Putamen (tissue), 1 donor: ENCODE results near the gene ARHGAP26.
"Not testable (repeated sequence)": the region's sequence is repeated elsewhere in the genome, so short reads cannot be mapped to it uniquely, and the experiment has no call there.

Source experiments
- DNase-seq: peaks from one replicate; pipeline ENCODE4 v3.0.0-alpha.2; 2016; ENCODE audit warnings: low spot score

The ARHGAP26 gene

DNA sequence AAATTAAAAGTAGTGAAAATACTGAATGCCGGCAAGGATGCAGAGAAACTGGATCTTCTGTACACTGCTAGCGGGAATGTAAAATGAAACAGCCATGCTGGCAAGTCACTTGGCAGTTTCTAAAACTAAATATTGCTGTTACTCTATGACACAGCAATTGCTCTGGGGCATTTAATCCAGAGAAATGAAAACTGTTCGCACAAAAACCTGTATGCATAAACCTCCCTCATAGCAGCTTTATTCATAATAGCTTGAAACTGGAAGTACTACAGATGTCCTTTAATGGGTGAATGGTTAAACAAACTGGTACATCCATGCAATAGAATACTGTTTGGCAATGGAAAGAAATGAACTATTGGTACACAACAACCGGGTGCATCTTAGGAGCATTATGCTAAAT, 167.2 kb downstream of the ARHGAP26 start:
- no peak for DNase-seq

DNA sequence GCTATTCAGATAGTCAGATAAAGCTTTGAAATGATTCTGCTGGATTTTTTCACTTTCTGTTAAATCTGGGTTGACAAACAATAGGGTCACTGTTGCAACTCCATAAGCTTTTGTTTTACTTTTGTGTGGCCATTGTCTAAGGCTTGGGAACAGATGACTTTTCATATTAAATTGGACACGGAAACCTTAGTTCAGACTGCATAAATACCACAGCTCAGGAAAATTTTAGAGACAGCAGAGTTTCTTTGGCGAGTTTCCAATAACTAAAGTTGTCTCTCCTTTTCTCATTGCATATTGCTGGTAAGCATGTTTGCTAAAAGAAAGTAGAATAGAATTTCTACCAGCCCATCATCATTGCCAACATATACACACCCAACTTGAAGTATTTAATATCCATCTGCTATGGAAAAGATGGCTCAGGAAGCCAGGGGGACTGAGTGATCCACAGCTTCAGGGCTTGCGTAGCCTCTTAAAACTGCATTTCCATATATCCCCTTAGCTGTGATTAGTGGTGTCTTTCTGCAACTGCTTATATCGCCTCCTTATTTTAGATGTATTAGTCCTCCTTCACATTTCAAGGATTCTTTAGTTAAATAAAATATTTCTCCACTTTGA, 168.2 kb downstream of the ARHGAP26 start:
- no peak for DNase-seq

DNA sequence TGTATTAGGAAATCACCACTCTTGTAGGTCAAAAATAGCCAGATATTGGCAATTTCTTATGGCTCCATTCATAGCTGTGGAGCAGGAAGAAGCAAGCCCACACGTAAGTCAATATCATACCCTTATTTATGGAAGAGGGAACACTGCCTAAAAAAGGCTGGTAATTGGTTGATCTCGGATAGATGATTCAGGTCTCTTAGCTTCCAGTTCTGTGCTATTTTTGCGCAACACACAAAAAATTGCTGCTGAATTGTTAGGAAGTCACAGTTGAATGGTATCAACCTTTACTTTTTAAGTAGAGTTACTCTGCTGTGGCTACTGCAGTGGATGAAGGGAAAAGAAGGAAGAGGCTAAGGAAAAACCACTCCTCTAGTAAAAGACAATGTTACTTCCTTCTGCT, 168.8 kb downstream of the ARHGAP26 start:
- no peak for DNase-seq

- DNase-seq = no peak
These were observed 169.7 kb downstream of the ARHGAP26 start for GRCh38 chr5:142939884-142940283.

DNA sequence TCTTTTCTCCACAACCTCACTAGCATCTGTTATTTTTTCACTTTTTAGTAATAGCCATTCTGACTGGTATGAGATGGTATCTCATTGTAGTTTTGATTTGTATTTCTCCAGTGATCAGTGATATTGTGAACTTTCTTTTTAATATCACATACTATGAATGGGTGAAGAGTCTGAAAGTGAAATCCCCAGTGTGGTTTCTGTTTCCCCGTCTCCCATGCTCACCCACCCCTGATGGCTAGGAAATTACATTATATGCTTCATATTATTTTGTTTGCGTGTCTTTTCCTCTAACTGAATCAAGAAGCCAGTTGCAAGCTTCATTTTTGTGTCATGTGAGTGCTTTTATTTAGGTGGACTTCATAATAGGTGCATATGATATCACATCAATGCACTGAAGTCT, 171.1 kb downstream of the ARHGAP26 start:
- no peak for DNase-seq

DNA sequence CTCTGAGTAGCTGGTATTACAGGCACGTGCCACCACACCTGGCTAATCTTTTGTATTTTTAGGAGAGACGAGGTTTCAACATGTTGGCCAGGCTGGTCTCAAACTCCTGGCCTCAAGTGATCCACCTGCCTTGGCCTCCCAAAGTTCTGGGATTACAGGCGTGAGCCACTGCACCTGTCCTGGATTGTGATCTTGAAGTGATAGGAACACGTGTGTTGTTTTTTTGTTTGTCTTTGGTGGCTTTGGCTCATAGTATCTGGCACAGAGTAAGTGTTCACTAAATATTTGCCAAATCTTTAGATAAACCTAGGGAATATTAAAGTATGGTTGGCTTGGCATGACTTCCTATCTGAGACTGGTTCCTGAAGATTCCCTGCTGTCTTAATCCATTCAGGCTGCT, 172.7 kb downstream of the ARHGAP26 start:
- DNase-seq = no peak

DNA sequence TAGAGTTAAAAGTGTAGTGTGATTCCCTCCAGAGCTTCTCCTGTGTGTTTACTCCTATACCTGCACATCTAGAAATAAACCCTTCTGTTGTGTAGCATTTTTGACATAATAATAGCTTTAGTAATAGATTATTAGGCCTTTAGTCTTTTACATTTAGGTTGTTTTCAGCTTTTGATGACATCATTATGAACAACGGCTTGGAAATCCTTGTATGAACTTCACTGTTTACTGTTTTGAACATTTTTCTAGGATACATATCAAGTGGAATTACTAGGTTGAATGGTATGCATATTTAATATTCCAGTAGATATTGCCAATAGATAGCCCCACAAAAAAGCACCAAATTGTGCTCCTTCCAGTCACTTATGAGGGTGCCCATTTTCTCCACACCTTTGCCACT, 174.0 kb downstream of the ARHGAP26 start:
- DNase-seq = no peak

DNA sequence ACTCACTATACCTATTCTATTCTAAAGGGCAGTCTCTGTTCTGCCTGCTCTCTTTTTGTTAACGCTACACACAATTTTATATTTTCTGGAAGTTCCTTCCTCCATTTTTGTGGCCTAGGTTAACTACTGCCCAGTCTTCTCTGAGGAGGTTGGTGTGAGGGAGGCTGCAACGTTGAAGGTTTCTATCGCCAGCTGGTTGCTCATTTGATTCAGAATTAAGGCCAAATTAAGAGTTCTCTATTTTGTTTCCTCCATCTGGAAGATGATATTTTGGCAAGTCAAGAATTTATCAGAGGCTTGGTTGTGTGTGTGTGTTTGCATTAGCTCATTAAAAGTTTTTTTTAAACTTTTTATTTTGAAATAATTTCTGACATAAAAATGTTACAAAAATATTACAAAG, 175.1 kb downstream of the ARHGAP26 start:
- DNase-seq = no peak

GRCh38 chr5:142945845-142946244, 175.7 kb downstream of the ARHGAP26 start:
- no peak for DNase-seq

- no peak for DNase-seq
These were observed 176.6 kb downstream of the ARHGAP26 start for GRCh38 chr5:142946547-142947426.

GRCh38 chr5:142947427-142947709, 177.2 kb downstream of the ARHGAP26 start:
- no peak for DNase-seq

GRCh38 chr5:142952229-142952628, 182.1 kb downstream of the ARHGAP26 start:
- DNase-seq = no peak

DNA sequence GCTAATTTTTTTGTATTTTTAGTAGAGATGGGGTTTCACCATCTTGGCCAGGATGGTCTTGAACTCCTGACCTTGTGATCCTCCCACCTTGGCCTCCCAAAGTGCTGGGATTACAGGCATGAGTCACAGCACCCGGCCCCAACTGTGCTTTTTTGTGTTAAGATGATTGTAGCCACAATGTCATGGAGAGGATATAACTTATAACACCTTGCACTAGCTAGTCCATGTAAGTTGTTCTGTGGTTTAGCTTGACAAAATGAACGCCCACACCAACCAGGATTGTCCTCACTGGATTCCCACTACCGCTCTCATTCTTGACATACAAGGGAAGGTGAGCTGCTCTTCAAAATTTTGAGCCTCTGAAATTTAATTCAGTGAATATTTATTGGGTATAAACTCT, 182.7 kb downstream of the ARHGAP26 start:
- DNase-seq = not testable (repeated sequence)

GRCh38 chr5:142954455-142954854, 184.3 kb downstream of the ARHGAP26 start:
- no peak for DNase-seq

- DNase-seq = no peak
These were observed 185.5 kb downstream of the ARHGAP26 start for GRCh38 chr5:142955628-142956027.

DNA sequence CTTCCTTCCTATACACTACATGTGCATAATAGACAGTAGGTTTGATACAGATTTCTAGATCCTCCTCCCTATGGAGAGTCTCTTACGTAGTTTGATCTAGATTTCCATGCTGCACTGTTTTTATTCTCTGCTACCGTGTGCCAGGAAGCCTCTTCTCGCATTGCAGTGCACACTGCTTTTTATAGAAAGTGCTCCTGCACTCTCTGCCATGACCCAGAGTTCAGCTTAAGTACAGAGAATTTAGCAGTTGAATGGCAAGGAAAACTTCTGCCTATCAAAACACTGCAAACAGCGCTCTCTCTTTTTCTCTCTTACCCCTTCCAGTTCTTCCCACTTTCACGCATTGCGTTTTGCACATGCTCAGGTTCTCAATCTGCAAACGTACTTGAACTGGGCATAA, 187.4 kb downstream of the ARHGAP26 start:
- DNase-seq = peak; percentile 61

GRCh38 chr5:142958944-142959682, 188.9 kb downstream of the ARHGAP26 start:
- DNase-seq = no peak

DNA sequence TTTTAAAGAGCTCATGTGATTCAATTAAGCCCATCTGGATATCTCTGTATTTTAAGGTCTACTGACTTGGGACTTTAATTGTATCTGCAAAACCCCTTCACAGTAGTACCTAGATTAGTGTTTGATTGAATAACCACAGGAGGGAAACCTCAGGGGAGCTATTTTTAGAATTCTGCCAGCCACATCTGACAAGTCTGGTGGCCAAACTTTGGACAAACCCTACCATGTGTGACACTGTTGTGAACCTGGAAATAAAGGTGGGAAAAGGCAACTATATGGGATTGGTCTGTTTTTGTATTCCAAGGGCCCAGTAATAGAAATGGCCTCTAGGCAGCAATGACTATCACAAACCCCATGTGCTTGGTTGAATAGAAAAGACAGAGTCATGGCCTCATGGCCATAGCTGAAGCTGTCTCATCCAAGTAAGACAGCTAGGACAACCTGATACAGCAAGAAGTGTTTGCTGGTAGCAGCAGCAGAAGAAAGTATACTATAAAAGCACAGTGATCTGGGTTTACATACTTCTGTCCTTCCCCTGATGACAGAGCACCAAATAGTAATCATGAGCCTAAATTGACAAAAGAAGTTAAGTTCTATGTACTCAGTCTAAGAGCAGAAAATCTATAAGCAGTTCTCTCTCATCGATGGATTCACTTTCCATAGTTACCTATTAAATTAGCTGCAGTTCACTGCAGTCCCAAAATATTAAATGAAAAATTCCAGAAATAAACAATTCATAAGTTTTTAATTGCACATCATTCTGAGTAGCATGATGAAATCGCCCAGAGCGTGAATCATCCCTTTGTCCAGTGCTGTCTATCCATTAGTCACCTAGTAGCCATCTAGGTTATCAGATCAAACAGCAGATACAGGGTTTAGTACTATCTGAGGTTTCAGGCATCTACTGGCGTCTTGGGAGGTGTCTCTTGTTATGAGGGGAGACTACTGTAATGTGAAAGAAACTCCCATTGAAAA, 189.8 kb downstream of the ARHGAP26 start:
- DNase-seq = no peak

- DNase-seq = no peak
These were observed 191.4 kb downstream of the ARHGAP26 start for GRCh38 chr5:142961440-142962173.

GRCh38 chr5:142962174-142962533, 192.0 kb downstream of the ARHGAP26 start:
- no peak for DNase-seq
